A549 (cell line): Measurements from ENCODE around the gene FOXQ1. TPM values are rescaled to one million over a fixed set of nuclear protein-coding genes. Genes with fewer than 3 reads are reported as not detected.
A peak's percentile ranks its signal among the peaks of the same experiment; 100 is the strongest.

Experiments
- ATAC-seq, 2 experiments: fragments of 200-7000 bp in 1 of 2; fragments of >200 bp in 1 of 2; cut with Nextera tagmentation in 1 of 2; cut with Tn5 transposase in 1 of 2; 3 replicates each; pipeline versions ENCODE4 v1.8.0 to v1.9.1; 2018 to 2020; ENCODE audit warnings: mild to moderate bottlenecking in 1 of 2, moderate library complexity in 1 of 2
- CTCF ChIA-PET: fragments of 300-600 bp; sonication (Branson Sonifier 250); formaldehyde crosslinking; extraction: SDS; loops from one replicate; lab custom pipeline; 2021; ENCODE audit warnings: antibody characterized with exemption, inconsistent platforms; lab: Yijun Ruan, JAX
- POLR2A ChIA-PET: fragments of 350-600 bp; formaldehyde crosslinking; extraction: SDS; loops from one replicate; lab custom pipeline; 2021; ENCODE audit warnings: antibody characterized with exemption, inconsistent platforms; lab: Yijun Ruan, JAX
- DNase-seq, 2 experiments: peaks; one replicate each; pipeline versions ENCODE4 v3.0.0 to v3.0.0-alpha.2; 2011 to 2016; ENCODE audit warnings: low read depth in 1 of 2, low spot score in 1 of 2
- FAIRE-seq: peaks from 2 replicates; lab custom pipeline; 2011; peaks lifted over from hg19 to GRCh38; lab: Jason Lieb, UNC
- H3K27ac ChIP-seq, 2 experiments: fragments of >200 bp; sonication (Bioruptor Twin); formaldehyde crosslinking; 3 replicates each; pipeline ENCODE4 v1.5.1; 2016 to 2017
- H3K4me1 ChIP-seq: fragments of >200 bp; sonication (Bioruptor Twin); formaldehyde crosslinking; 3 replicates; pipeline ENCODE4 v1.6.1; 2016
- H3K4me2 ChIP-seq: fragments of >200 bp; sonication (Bioruptor Twin); formaldehyde crosslinking; 3 replicates; pipeline ENCODE4 v1.6.1; 2016
- H3K4me3 ChIP-seq: fragments of >200 bp; sonication (Bioruptor Twin); formaldehyde crosslinking; 3 replicates; pipeline ENCODE4 v1.5.1; 2016
- H3K9me3 ChIP-seq: fragments of >200 bp; sonication (Bioruptor Twin); formaldehyde crosslinking; 3 replicates; pipeline ENCODE4 v1.6.1; 2016
- BCL3 ChIP-seq: fragments of >200 bp; sonication (Bioruptor Twin); formaldehyde crosslinking; IDR thresholded peaks from 3 replicates; pipeline ENCODE4 v1.6.1; 2016
- CEBPB ChIP-seq, 2 experiments: fragments of >200 bp in 1 of 2; sonication (Bioruptor Twin) in 1 of 2; formaldehyde crosslinking in 1 of 2; IDR thresholded peaks; 2 replicates each; pipeline ENCODE4 v1.6.1; 2012 to 2016
- CHD4 ChIP-seq: fragments of 200-600 bp; sonication (generic); IDR thresholded peaks from 2 replicates; pipeline ENCODE4 v1.6.1; 2016; ENCODE audit warnings: antibody characterized with exemption, mild to moderate bottlenecking, borderline replicate concordance
- EHMT2 ChIP-seq: fragments of 200-600 bp; sonication (generic); IDR thresholded peaks from 2 replicates; pipeline ENCODE4 v1.6.1; 2016; ENCODE audit warnings: antibody characterized with exemption, low read depth, mild to moderate bottlenecking, moderate library complexity
- ESRRA ChIP-seq: fragments of 150-350 bp; IDR thresholded peaks from 2 replicates; pipeline ENCODE4 v1.6.1; 2014; ENCODE audit warnings: mild to moderate bottlenecking, low read length, borderline replicate concordance
- FOSB ChIP-seq: fragments of 250-450 bp; sonication (Bioruptor Pico); IDR thresholded peaks from 2 replicates; pipeline ENCODE4 v1.5.0; 2020; ENCODE audit warnings: mild to moderate bottlenecking, moderate library complexity
- FOSL2 ChIP-seq, 2 experiments: fragments of 450-650 bp in 1 of 2; fragments of >200 bp in 1 of 2; sonication (Bioruptor Twin) in 1 of 2; formaldehyde crosslinking; IDR thresholded peaks; 2 replicates each; pipeline versions ENCODE4 v1.5.0 to v1.6.1; 2016 to 2020; ENCODE audit warnings: mild to moderate bottlenecking in 1 of 2, moderate library complexity in 1 of 2
- GATA3 ChIP-seq: IDR thresholded peaks from 2 replicates; pipeline ENCODE4 v1.6.1; 2012; ENCODE audit warnings: borderline replicate concordance
- HOXA7 ChIP-seq: fragments of 250-450 bp; sonication (Bioruptor Pico); IDR thresholded peaks from 2 replicates; pipeline ENCODE4 v1.5.0; 2020; ENCODE audit warnings: mild to moderate bottlenecking, moderate library complexity
- HOXB5 ChIP-seq: fragments of 250-450 bp; sonication (Bioruptor Pico); IDR thresholded peaks from 2 replicates; pipeline ENCODE4 v1.5.0; 2020; ENCODE audit warnings: mild to moderate bottlenecking, moderate library complexity
- JUNB ChIP-seq: fragments of >200 bp; sonication (Bioruptor Twin); formaldehyde crosslinking; IDR thresholded peaks from 2 replicates; pipeline ENCODE4 v1.6.1; 2016
- KDM1A ChIP-seq: fragments of 200-600 bp; sonication (generic); IDR thresholded peaks from 2 replicates; pipeline ENCODE4 v1.6.1; 2016; ENCODE audit warnings: low read depth, mild to moderate bottlenecking
- KDM5A ChIP-seq: fragments of 200-600 bp; sonication (generic); IDR thresholded peaks from 2 replicates; pipeline ENCODE4 v1.6.1; 2016; ENCODE audit warnings: antibody characterized with exemption, mild to moderate bottlenecking
- MAFK ChIP-seq: fragments of 450-650 bp; IDR thresholded peaks from 2 replicates; pipeline ENCODE4 v1.6.1; 2014; ENCODE audit not compliant: partially characterized antibody
- NPAS2 ChIP-seq: fragments of 250-450 bp; sonication (Bioruptor Pico); IDR thresholded peaks from 2 replicates; pipeline ENCODE4 v1.8.0; 2022; ENCODE audit warnings: mild to moderate bottlenecking, moderate library complexity, borderline replicate concordance
- NR3C1 ChIP-seq: fragments of >200 bp; sonication (Bioruptor Twin); formaldehyde crosslinking; IDR thresholded peaks from 3 replicates; pipeline ENCODE4 v1.6.1; 2017
- POLR2A ChIP-seq: IDR thresholded peaks from 2 replicates; pipeline ENCODE4 v1.6.1; 2012; ENCODE audit warnings: mild to moderate bottlenecking, low read length
- POLR2AphosphoS2 ChIP-seq: conservative IDR thresholded peaks from 2 replicates; pipeline ENCODE4 v1.6.1; 2012; ENCODE audit warnings: low read length, improper control_type of control experiment, inconsistent platforms
- RCOR1 ChIP-seq: fragments of 150-350 bp; IDR thresholded peaks from 2 replicates; pipeline ENCODE4 v1.6.1; 2014; ENCODE audit warnings: antibody characterized with exemption, low read length, low read depth
- REST ChIP-seq: fragments of 200-600 bp; sonication (generic); IDR thresholded peaks from 2 replicates; pipeline ENCODE4 v1.6.1; 2016; ENCODE audit warnings: antibody characterized with exemption, mild to moderate bottlenecking, moderate library complexity
- RNF2 ChIP-seq: fragments of 200-600 bp; sonication (generic); IDR thresholded peaks from 2 replicates; pipeline ENCODE4 v1.6.1; 2016; ENCODE audit warnings: low read depth, mild to moderate bottlenecking, antibody characterized with exemption, moderate library complexity, borderline replicate concordance
- ZFP36 ChIP-seq: fragments of 450-650 bp; IDR thresholded peaks from 2 replicates; pipeline ENCODE4 v1.6.1; 2014; ENCODE audit warnings: borderline replicate concordance; ENCODE audit not compliant: partially characterized antibody
- ZNF302 ChIP-seq: fragments of 250-450 bp; sonication (Bioruptor Pico); IDR thresholded peaks from 2 replicates; pipeline ENCODE4 v1.9.0; 2021; ENCODE audit warnings: inconsistent platforms, mild to moderate bottlenecking, moderate library complexity
- WGBS: methylation state at CpG from one replicate; pipeline ENCODE4 v1.1.6; 2017; ENCODE audit errors: missing lambda C conversion rate; 5-methylcytosine and 5-hydroxymethylcytosine counted together
- polyA plus RNA-seq, 4 experiments: library from polyadenylated mRNA; depleted of rRNA in 3 of 4; stranded (reverse); fragments of >200 nt; fragmentation: RNase III in 1 of 4; extraction: RNeasy Plus Mini Kit Qiagen cat#74134 plus additional on column Dnase treatment in 1 of 4; gene quantifications; 2 replicates in 3 of 4; 3 replicates in 1 of 4; pipeline ENCODE4 v1.2.3, GENCODE V29; 2011 to 2017
- TF ChIP-seq, protein P1 (sequence below): fragments of >200 bp; sonication (Bioruptor Twin); formaldehyde crosslinking; IDR thresholded peaks from 3 replicates; pipeline ENCODE4 v1.5.1; 2016
- TF ChIP-seq, protein P2 (sequence below): IDR thresholded peaks from 2 replicates; pipeline ENCODE4 v1.6.1; 2012; ENCODE audit warnings: low read depth, borderline replicate concordance
- TF ChIP-seq, protein P3 (sequence below): IDR thresholded peaks from 2 replicates; pipeline ENCODE4 v1.6.1; 2012

Gene FOXQ1
- polyA plus RNA-seq, 2 of the 4 experiments (the other 2 are of a cell fraction) = 3.5 to 3.6 TPM

GRCh38 chr6:1297746-1298145 lies 14.2 kb upstream of the FOXQ1 start (continued):
- TF ChIP-seq, protein P1, sequence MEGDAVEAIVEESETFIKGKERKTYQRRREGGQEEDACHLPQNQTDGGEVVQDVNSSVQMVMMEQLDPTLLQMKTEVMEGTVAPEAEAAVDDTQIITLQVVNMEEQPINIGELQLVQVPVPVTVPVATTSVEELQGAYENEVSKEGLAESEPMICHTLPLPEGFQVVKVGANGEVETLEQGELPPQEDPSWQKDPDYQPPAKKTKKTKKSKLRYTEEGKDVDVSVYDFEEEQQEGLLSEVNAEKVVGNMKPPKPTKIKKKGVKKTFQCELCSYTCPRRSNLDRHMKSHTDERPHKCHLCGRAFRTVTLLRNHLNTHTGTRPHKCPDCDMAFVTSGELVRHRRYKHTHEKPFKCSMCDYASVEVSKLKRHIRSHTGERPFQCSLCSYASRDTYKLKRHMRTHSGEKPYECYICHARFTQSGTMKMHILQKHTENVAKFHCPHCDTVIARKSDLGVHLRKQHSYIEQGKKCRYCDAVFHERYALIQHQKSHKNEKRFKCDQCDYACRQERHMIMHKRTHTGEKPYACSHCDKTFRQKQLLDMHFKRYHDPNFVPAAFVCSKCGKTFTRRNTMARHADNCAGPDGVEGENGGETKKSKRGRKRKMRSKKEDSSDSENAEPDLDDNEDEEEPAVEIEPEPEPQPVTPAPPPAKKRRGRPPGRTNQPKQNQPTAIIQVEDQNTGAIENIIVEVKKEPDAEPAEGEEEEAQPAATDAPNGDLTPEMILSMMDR = no peak
- no peak for TF ChIP-seq EHMT2
- no peak for TF ChIP-seq BCL3
- no peak for TF ChIP-seq ZFP36
- TF ChIP-seq, protein P2, sequence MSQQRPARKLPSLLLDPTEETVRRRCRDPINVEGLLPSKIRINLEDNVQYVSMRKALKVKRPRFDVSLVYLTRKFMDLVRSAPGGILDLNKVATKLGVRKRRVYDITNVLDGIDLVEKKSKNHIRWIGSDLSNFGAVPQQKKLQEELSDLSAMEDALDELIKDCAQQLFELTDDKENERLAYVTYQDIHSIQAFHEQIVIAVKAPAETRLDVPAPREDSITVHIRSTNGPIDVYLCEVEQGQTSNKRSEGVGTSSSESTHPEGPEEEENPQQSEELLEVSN = no peak
- TF ChIP-seq ZNF302 (CRISPR knock-in tag) = no peak
- TF ChIP-seq POLR2A = no peak
- peak; percentile 74; the same call in 1 of the 2 replicates for TF ChIP-seq GATA3
- peak; percentile 37; the same call in 1 of the 2 replicates for TF ChIP-seq FOSL2 (IDR thresholded peaks at IDR 0.05)
- peak; percentile 53; the same call in 1 of the 2 replicates for TF ChIP-seq FOSL2 (CRISPR knock-in tag; IDR thresholded peaks at IDR 0.05)
- peak in 1 of 2 experiments; percentile 63; a peak in 2 of 4 replicates for TF ChIP-seq CEBPB (IDR thresholded peaks at IDR 0.05)
- TF ChIP-seq REST = no peak
- TF ChIP-seq ESRRA = no peak
- no peak for TF ChIP-seq NR3C1
- TF ChIP-seq MAFK = no peak

DNA sequence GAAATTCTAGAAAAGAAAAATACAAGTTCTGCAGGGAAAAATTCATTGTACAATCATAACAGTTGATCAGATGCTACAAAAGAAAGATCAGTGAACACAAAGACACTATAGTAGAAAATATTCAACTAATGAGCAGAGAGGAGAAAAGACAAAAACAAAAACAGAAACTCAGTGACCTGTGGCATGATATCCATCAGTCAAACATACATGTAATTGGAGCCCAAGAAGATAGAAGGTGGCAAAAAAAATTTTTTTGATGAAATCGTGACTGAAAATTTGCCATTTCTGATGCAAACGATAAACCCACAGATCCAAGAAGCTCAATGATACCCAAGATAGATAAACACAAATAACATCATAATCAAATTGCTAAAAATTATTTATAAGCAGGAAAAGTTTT lies 13.1 kb upstream of the FOXQ1 start:
- CTCF ChIA-PET = interaction anchor here (5.1 kb wide), 1 partner anchor 14 kb away, joined by 23 read pairs; the partner anchor contains the start of gene FOXQ1
- WGBS = 93% methylated on average over 2 of the region's 2 CpGs
- H3K4me3 ChIP-seq = no peak overlapping the region
- FAIRE-seq (no peak), DNase-seq (no peak), ATAC-seq (no peak)
- peaks cover 8% of the 10 kb centered on the region; the same call in 1 of the 3 replicates for H3K9me3 ChIP-seq
- peaks cover 35% of the 10 kb centered on the region for H3K4me1 ChIP-seq
- POLR2A ChIA-PET = no interaction called here
- no peak overlapping the region for H3K4me2 ChIP-seq
- TF ChIP-seq RNF2 (no peak), FOSB (CRISPR knock-in tag) (no peak), HOXB5 (CRISPR knock-in tag) (no peak), JUNB (no peak), RCOR1 (no peak), NPAS2 (CRISPR knock-in tag) (no peak), KDM5A (no peak), POLR2AphosphoS2 (no peak), HOXA7 (no peak), KDM1A (no peak), CHD4 (no peak)
- TF ChIP-seq, protein P1 = no peak
- TF ChIP-seq, protein P3, sequence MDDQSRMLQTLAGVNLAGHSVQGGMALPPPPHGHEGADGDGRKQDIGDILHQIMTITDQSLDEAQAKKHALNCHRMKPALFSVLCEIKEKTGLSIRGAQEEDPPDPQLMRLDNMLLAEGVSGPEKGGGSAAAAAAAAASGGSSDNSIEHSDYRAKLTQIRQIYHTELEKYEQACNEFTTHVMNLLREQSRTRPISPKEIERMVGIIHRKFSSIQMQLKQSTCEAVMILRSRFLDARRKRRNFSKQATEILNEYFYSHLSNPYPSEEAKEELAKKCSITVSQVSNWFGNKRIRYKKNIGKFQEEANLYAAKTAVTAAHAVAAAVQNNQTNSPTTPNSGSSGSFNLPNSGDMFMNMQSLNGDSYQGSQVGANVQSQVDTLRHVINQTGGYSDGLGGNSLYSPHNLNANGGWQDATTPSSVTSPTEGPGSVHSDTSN = no peak
- peak overlapping the region; percentile 82; a peak in 4 of 6 replicates for H3K27ac ChIP-seq
